ENCODE measurements around the gene IL25.
"Not testable (repeated sequence)": the region's sequence is repeated elsewhere in the genome, so short reads cannot be mapped to it uniquely, and the experiment has no call there.

IL25 gene

GRCh38 chr14:23376482-23377197 is 4.0 kb downstream of the IL25 start, which contains the start of gene CMTM5:
Gene CMTM5 (plus strand): TSS chr14:23377046. CDS start chr14:23377252, 206 bp downstream.
- no peak for DNase-seq

- DNase-seq, result no peak
These were observed 4.6 kb downstream of the IL25 start for GRCh38 chr14:23377198-23377550.

GRCh38 chr14:23377573-23378563 is 5.3 kb downstream of the IL25 start:
- no peak for DNase-seq

GRCh38 chr14:23378612-23379220 is 6.1 kb downstream of the IL25 start:
- no peak for DNase-seq

GRCh38 chr14:23379366-23380196 is 7.0 kb downstream of the IL25 start:
- peak; percentile 19 to 62 (median 46) for DNase-seq

- DNase-seq, result no peak
These were observed 7.7 kb downstream of the IL25 start for GRCh38 chr14:23380197-23380914.

GRCh38 chr14:23380976-23381375 is 8.4 kb downstream of the IL25 start:
- no peak for DNase-seq

GRCh38 chr14:23381871-23382270 is 9.3 kb downstream of the IL25 start:
- DNase-seq, result no peak

GRCh38 chr14:23382276-23382675 is 9.7 kb downstream of the IL25 start:
- DNase-seq, result no peak

GRCh38 chr14:23382731-23383440 is 10.3 kb downstream of the IL25 start:
- DNase-seq, result no peak

- no peak for DNase-seq
These were observed 11.9 kb downstream of the IL25 start for GRCh38 chr14:23384364-23385080.

- no peak for DNase-seq
These were observed 12.6 kb downstream of the IL25 start for GRCh38 chr14:23385244-23385641.

- no peak for DNase-seq
These were observed 13.1 kb downstream of the IL25 start for GRCh38 chr14:23385642-23386265.

GRCh38 chr14:23386266-23386657 is 13.7 kb downstream of the IL25 start:
- DNase-seq, result not testable (repeated sequence)

GRCh38 chr14:23386999-23387398 is 14.4 kb downstream of the IL25 start:
- DNase-seq, result no peak

GRCh38 chr14:23387916-23388882 is 15.6 kb downstream of the IL25 start:
- DNase-seq, result no peak

GRCh38 chr14:23388996-23389395 is 16.4 kb downstream of the IL25 start:
- no peak for DNase-seq

GRCh38 chr14:23389396-23389795 is 16.8 kb downstream of the IL25 start:
- DNase-seq, result no peak

GRCh38 chr14:23389871-23390270 is 17.3 kb downstream of the IL25 start:
- DNase-seq, result not testable (repeated sequence)

Data from activated naive CD4-positive, alpha-beta T cell (primary cell).